Measurements from ENCODE around the gene RNU11. TPM values are rescaled to one million over a fixed set of nuclear protein-coding genes. Genes with fewer than 3 reads are reported as not detected.
"Not testable (repeated sequence)": the region's sequence is repeated elsewhere in the genome, so short reads cannot be mapped to it uniquely, and the experiment has no call there.

RNU11 gene
- total RNA-seq, 1 experiment from 2014 or later: not detected

DNA sequence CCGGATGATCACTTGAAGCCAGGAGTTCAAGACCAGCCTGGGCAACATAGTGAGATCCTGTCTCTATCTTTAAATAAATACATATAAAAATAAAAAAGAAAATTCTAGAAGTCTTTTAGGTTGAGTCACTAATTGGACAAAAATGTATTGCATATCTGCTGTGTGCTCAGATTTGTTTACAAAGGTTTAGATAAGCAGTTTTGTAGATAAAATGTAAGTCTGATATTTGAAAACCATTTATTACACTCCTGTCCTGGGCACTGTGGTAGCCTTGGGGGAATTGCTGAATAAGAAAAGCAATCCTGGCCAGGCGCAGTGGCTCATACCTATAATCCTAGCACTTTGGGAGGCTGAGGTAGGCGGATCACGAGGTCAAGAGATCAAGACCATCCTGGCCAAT is 31.8 kb downstream of the RNU11 start:
- intact Hi-C loops (cut with micrococcal nuclease): no loop called here
- ChIA-PET CTCF (no interaction called here), POLR2A (no interaction called here)
- BruUV-seq (replicated peaks): no TSS peak
- H3K36me3 Mint-ChIP-seq (ENCODE audit: insufficient read depth, unreplicated experiment): peaks cover 22% of the 10 kb centered on the region
- TF ChIP-seq CTCF (IDR thresholded peaks at IDR 0.05; ENCODE audit: unreplicated experiment): no peak
- H3K27me3 Mint-ChIP-seq (ENCODE audit: insufficient read depth, unreplicated experiment): no peaks in the 10 kb centered on the region
- no peak overlapping the region for H3K4me3 Mint-ChIP-seq (ENCODE audit: unreplicated experiment)
- H3K27ac Mint-ChIP-seq (ENCODE audit: low read depth, unreplicated experiment): no peak overlapping the region
- no peaks in the 10 kb centered on the region for H3K9me3 Mint-ChIP-seq (ENCODE audit: unreplicated experiment)
- DNase-seq (ENCODE audit: unreplicated experiment): no peak
- H3K4me1 Mint-ChIP-seq (ENCODE audit: insufficient read depth, unreplicated experiment): no peaks in the 10 kb centered on the region

GRCh38 chr1:28682840-28683239 is 34.4 kb downstream of the RNU11 start:
- Mint-ChIP-seq H3K9me3 (ENCODE audit: unreplicated experiment) (no peaks in the 10 kb centered on the region), H3K4me1 (ENCODE audit: insufficient read depth, unreplicated experiment) (no peaks in the 10 kb centered on the region), H3K27me3 (ENCODE audit: insufficient read depth, unreplicated experiment) (no peaks in the 10 kb centered on the region), H3K27ac (ENCODE audit: low read depth, unreplicated experiment) (no peak overlapping the region), H3K36me3 (ENCODE audit: insufficient read depth, unreplicated experiment) (peaks cover 29% of the 10 kb centered on the region), H3K4me3 (ENCODE audit: unreplicated experiment) (no peak overlapping the region)
- no peak for DNase-seq (ENCODE audit: unreplicated experiment)
- no TSS peak for BruUV-seq (replicated peaks)
- POLR2A ChIA-PET: interaction anchor here (0.6 to 1.3 kb wide), 8 partner anchors 13 to 686 kb away, joined by 3 to 7 read pairs (median 4); no protein-coding TSS in a partner anchor
- no peak for TF ChIP-seq CTCF (IDR thresholded peaks at IDR 0.05; ENCODE audit: unreplicated experiment)
- CTCF ChIA-PET: interaction anchor here (1.0 to 1.1 kb wide), 2 partner anchors 54 to 199 kb away, joined by 3 read pairs; partner anchors contain the start of gene YTHDF2
- intact Hi-C loops (cut with micrococcal nuclease): no loop called here

DNA sequence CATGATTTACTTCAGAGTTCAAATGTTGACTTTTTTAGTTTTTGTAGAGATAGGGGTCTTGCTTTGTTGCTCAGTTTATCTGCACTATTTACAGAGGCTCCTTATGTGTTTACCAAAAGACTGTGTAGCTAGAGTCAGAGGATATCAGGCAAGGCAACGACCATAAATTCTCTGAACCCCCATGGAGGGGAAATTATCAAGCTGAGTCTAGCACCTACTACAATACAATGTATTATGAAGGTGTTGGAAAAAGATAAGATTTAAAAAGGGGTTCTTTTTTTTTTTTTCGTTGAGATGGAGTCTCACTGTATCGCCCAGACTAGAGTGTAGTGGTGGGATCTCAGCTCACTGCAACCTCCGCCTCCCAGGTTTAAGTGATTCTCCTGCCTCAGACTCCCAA is 36.5 kb downstream of the RNU11 start:
- intact Hi-C loops (cut with micrococcal nuclease): no loop called here
- peaks cover 29% of the 10 kb centered on the region for H3K36me3 Mint-ChIP-seq (ENCODE audit: insufficient read depth, unreplicated experiment)
- no peak for TF ChIP-seq CTCF (IDR thresholded peaks at IDR 0.05; ENCODE audit: unreplicated experiment)
- H3K27me3 Mint-ChIP-seq (ENCODE audit: insufficient read depth, unreplicated experiment): no peaks in the 10 kb centered on the region
- no peak overlapping the region for H3K4me3 Mint-ChIP-seq (ENCODE audit: unreplicated experiment)
- H3K9me3 Mint-ChIP-seq (ENCODE audit: unreplicated experiment): no peaks in the 10 kb centered on the region
- H3K27ac Mint-ChIP-seq (ENCODE audit: low read depth, unreplicated experiment): no peak overlapping the region
- no peaks in the 10 kb centered on the region for H3K4me1 Mint-ChIP-seq (ENCODE audit: insufficient read depth, unreplicated experiment)
- no TSS peak for BruUV-seq (replicated peaks)
- ChIA-PET CTCF (interaction anchor here (0.7 to 1.2 kb wide), 2 partner anchors 17 to 51 kb away, joined by 3 to 4 read pairs; partner anchors contain the start of gene YTHDF2), POLR2A (interaction anchor here (0.5 to 2.0 kb wide), 2 partner anchors 16 to 257 kb away, joined by 4 to 9 read pairs; partner anchors contain the start of gene GMEB1)
- DNase-seq (ENCODE audit: unreplicated experiment): no peak

- POLR2A ChIA-PET: interaction anchor here (0.6 to 1.3 kb wide), 3 partner anchors 10 to 48 kb away, joined by 3 to 4 read pairs (median 3); partner anchors contain the start of gene GMEB1
- H3K9me3 Mint-ChIP-seq (ENCODE audit: unreplicated experiment); CTCF ChIA-PET; BruUV-seq (replicated peaks); H3K4me3 Mint-ChIP-seq (ENCODE audit: unreplicated experiment); H3K27ac Mint-ChIP-seq (ENCODE audit: low read depth, unreplicated experiment); intact Hi-C loops (cut with micrococcal nuclease); H3K27me3 Mint-ChIP-seq (ENCODE audit: insufficient read depth, unreplicated experiment); DNase-seq (ENCODE audit: unreplicated experiment); H3K4me1 Mint-ChIP-seq (ENCODE audit: insufficient read depth, unreplicated experiment): not testable (repeated sequence)
- peaks cover 29% of the 10 kb centered on the region for H3K36me3 Mint-ChIP-seq (ENCODE audit: insufficient read depth, unreplicated experiment)
Measured at GRCh38 chr1:28691627-28692026, 43.2 kb downstream of the RNU11 start.

Other genes starting within 250 kb of the RNU11 start
- 30.3 and 42.4 TPM in 2 replicates for gene RCC1, start 142.6 kb upstream of the RNU11 start, total RNA-seq (2022)
- 28.2 and 33.4 TPM in 2 replicates for gene TRNAU1AP, start 95.5 kb upstream of the RNU11 start, total RNA-seq (2022)
- not detected in 2 replicates for gene RAB42, start 56.3 kb upstream of the RNU11 start, total RNA-seq (2022)
- 29.7 and 40.9 TPM in 2 replicates for gene TAF12, start 5.5 kb upstream of the RNU11 start, total RNA-seq (2022)
- 9.1 and 13.3 TPM in 2 replicates for gene GMEB1, start 20.2 kb downstream of the RNU11 start, total RNA-seq (2022)
- 102 and 127 TPM in 2 replicates for gene YTHDF2, start 88.3 kb downstream of the RNU11 start, total RNA-seq (2022)
- gene OPRD1, start 163.6 kb downstream of the RNU11 start, total RNA-seq (2022): not detected in 2 replicates